Left kidney (tissue), 2 donors: Measurements from ENCODE around the gene ABHD18. TPM values are rescaled to one million over a fixed set of nuclear protein-coding genes. Genes with fewer than 3 reads are reported as not detected.
"Not testable (repeated sequence)": the region's sequence is repeated elsewhere in the genome, so short reads cannot be mapped to it uniquely, and the experiment has no call there.

Experiments
- DNase-seq: peaks from one replicate; pipeline ENCODE4 v3.0.0-alpha.2; 2013
- polyA plus RNA-seq: library from polyadenylated mRNA; unstranded; fragments of 120-200 nt; gene quantifications from one replicate; pipeline ENCODE4 v1.2.1, GENCODE V29; 2013; ENCODE audit not compliant: insufficient read length

ABHD18 gene
- polyA plus RNA-seq, 1 donor: 21.0 TPM

DNA sequence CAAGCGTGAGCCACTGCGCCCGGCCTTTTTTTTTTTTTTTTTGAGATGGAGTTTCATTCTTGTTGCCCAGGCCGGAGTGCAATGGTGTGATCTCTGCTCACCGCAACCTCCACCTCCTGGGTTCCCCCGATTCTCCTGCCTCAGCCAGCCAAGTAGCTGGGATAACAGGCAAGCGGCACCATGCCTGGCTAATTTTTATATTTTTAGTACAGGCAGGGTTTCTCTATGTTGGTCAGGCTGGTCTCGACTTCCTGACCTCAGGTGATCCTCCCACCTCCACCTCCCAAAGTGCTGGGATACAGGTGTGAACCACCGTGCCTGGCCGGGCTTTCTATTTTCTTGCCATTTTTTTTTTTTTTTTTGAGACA, 101.2 kb downstream of the ABHD18 start:
- DNase-seq: not testable (repeated sequence)

GRCh38 chr4:128068918-128069317, 103.7 kb downstream of the ABHD18 start:
- DNase-seq: no peak

DNA sequence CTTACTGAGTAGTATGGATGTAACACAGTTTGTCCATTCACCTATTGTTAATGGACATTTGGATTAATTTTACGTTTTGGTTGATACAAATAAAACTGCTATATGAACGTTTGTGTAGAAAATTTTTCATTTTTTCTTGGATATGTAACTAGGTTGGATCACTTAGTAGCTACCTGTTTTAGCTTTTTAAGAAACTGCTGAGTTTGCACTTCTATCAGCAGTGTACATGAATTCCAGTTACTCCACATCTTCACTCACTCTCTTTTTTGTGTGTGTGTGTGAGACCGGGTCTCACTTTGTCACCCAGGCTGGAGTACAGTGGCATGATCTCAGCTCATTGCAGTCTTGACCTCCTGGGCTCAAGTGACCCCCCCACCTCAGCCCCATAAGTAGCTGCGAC, 111.3 kb downstream of the ABHD18 start:
- DNase-seq: no peak

Other genes with a start within 250 kb of the ABHD18 start
- gene SLC25A31, start 235.0 kb upstream of the ABHD18 start, polyA plus RNA-seq: 0.07 TPM
- gene HSPA4L, start 183.1 kb upstream of the ABHD18 start, polyA plus RNA-seq: 11.4 TPM
- 36.7 TPM for gene PLK4, start 84.5 kb upstream of the ABHD18 start, polyA plus RNA-seq
- gene MFSD8, start 233 bp upstream of the ABHD18 start, polyA plus RNA-seq: 36.0 TPM
- gene LARP1B, start 95.9 kb downstream of the ABHD18 start, polyA plus RNA-seq: 25.8 TPM